ENCODE data around the gene NRROS. TPM values are rescaled to one million over a fixed set of nuclear protein-coding genes. Genes with fewer than 3 reads are reported as not detected.

Gene NRROS
- total RNA-seq, 1 donor from 2014 or later: 0.68 TPM

- Mint-ChIP-seq H3K27me3 (no peaks in the 10 kb centered on the region), H3K4me1 (ENCODE audit: unreplicated experiment) (no peaks in the 10 kb centered on the region), H3K9me3 (no peaks in the 10 kb centered on the region), H3K36me3 (no peaks in the 10 kb centered on the region), H3K27ac (no peak overlapping the region), H3K4me3 (no peak overlapping the region)
- DNase-seq (ENCODE audit: extremely low spot score, unreplicated experiment): no peak
- TF ChIP-seq, protein P1, sequence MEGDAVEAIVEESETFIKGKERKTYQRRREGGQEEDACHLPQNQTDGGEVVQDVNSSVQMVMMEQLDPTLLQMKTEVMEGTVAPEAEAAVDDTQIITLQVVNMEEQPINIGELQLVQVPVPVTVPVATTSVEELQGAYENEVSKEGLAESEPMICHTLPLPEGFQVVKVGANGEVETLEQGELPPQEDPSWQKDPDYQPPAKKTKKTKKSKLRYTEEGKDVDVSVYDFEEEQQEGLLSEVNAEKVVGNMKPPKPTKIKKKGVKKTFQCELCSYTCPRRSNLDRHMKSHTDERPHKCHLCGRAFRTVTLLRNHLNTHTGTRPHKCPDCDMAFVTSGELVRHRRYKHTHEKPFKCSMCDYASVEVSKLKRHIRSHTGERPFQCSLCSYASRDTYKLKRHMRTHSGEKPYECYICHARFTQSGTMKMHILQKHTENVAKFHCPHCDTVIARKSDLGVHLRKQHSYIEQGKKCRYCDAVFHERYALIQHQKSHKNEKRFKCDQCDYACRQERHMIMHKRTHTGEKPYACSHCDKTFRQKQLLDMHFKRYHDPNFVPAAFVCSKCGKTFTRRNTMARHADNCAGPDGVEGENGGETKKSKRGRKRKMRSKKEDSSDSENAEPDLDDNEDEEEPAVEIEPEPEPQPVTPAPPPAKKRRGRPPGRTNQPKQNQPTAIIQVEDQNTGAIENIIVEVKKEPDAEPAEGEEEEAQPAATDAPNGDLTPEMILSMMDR (conservative IDR thresholded peaks at IDR 0.05): no peak
Observed at GRCh38 chr3:196651819-196652218, 12.3 kb downstream of the NRROS start.

- no peak for DNase-seq (ENCODE audit: extremely low spot score, unreplicated experiment)
- TF ChIP-seq, protein P1 (conservative IDR thresholded peaks at IDR 0.05): no peak
- no peaks in the 10 kb centered on the region for H3K36me3 Mint-ChIP-seq
- no peaks in the 10 kb centered on the region for H3K4me1 Mint-ChIP-seq (ENCODE audit: unreplicated experiment)
- no peaks in the 10 kb centered on the region for H3K9me3 Mint-ChIP-seq
- no peaks in the 10 kb centered on the region for H3K27me3 Mint-ChIP-seq
- no peak overlapping the region for H3K27ac Mint-ChIP-seq
- no peak overlapping the region for H3K4me3 Mint-ChIP-seq
Observed at GRCh38 chr3:196652961-196653795, 13.7 kb downstream of the NRROS start.

DNA sequence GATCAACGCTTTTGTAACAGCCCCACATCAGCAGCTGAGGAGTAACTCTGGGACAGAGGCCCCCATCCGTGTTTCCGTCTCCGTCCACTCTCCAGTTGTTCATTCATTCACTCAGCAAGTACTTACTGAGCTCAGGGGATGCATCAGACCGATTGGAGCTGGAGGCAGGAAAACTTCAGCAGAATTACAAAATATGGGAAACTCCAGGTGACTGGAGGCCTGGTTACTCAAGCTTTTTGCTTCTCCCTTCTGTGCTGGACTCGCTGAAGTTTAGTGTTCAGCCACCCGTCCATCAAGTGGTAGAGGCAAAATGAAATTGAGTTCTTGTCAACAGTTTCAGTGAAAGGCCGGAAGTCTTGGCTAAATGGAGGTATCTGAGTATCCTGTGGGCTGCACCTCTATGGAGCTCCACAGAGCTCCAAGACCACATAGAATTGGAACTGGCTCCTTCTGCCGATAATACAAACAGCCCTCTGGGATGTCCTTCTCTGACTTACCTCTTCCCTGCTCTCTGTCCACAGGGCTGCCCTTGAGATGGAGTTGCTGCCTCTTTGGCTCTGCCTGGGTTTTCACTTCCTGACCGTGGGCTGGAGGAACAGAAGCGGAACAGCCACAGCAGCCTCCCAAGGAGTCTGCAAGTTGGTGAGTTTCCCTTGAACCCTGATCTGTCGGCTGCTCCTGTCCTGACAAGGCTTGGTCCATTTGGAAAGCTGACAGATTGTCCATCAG is 14.7 kb downstream of the NRROS start:
- Mint-ChIP-seq H3K9me3 (no peaks in the 10 kb centered on the region), H3K27me3 (no peaks in the 10 kb centered on the region), H3K27ac (no peak overlapping the region), H3K4me1 (ENCODE audit: unreplicated experiment) (no peaks in the 10 kb centered on the region), H3K36me3 (no peaks in the 10 kb centered on the region), H3K4me3 (no peak overlapping the region)
- TF ChIP-seq, protein P1 (conservative IDR thresholded peaks at IDR 0.05): no peak
- no peak for DNase-seq (ENCODE audit: extremely low spot score, unreplicated experiment)

- H3K9me3 Mint-ChIP-seq: no peaks in the 10 kb centered on the region
- no peaks in the 10 kb centered on the region for H3K36me3 Mint-ChIP-seq
- no peak overlapping the region for H3K4me3 Mint-ChIP-seq
- H3K4me1 Mint-ChIP-seq (ENCODE audit: unreplicated experiment): no peaks in the 10 kb centered on the region
- TF ChIP-seq, protein P1 (conservative IDR thresholded peaks at IDR 0.05): no peak
- no peaks in the 10 kb centered on the region for H3K27me3 Mint-ChIP-seq
- no peak overlapping the region for H3K27ac Mint-ChIP-seq
- DNase-seq (ENCODE audit: extremely low spot score, unreplicated experiment): no peak
Observed at GRCh38 chr3:196654735-196655090, 15.2 kb downstream of the NRROS start.

- Mint-ChIP-seq H3K4me3 (no peak overlapping the region), H3K27ac (no peak overlapping the region), H3K27me3 (no peaks in the 10 kb centered on the region), H3K36me3 (no peaks in the 10 kb centered on the region), H3K4me1 (ENCODE audit: unreplicated experiment) (no peaks in the 10 kb centered on the region), H3K9me3 (no peaks in the 10 kb centered on the region)
- TF ChIP-seq, protein P1 (conservative IDR thresholded peaks at IDR 0.05): no peak
- DNase-seq (ENCODE audit: extremely low spot score, unreplicated experiment): no peak
Observed at GRCh38 chr3:196655496-196655895, 16.0 kb downstream of the NRROS start.
